Ascending aorta (tissue), 2 donors: ENCODE results near the gene BBX. TPM values are rescaled to one million over a fixed set of nuclear protein-coding genes. Genes with fewer than 3 reads are reported as not detected.

Experiments used
- DNase-seq, 2 donors: peaks; one replicate each; pipeline ENCODE4 v3.0.0-alpha.2; 2019; ENCODE audit warnings: low spot score in 2 of 2
- H3K27ac ChIP-seq, 2 donors: fragments of 200-600 bp; sonication (generic); one replicate each; pipeline ENCODE4 v1.5.1; 2016 to 2017; ENCODE audit warnings: mild to moderate bottlenecking in 1 of 2
- H3K27me3 ChIP-seq: fragments of 200-600 bp; sonication (generic); one replicate; pipeline ENCODE4 v1.5.1; 2017
- H3K36me3 ChIP-seq, 2 donors: fragments of 200-600 bp; sonication (generic); one replicate each; pipeline ENCODE4 v1.5.1; 2016
- H3K4me1 ChIP-seq, 2 donors: fragments of 200-600 bp; sonication (generic); one replicate each; pipeline ENCODE4 v1.5.1; 2016 to 2017; ENCODE audit warnings: mild to moderate bottlenecking in 1 of 2
- H3K4me3 ChIP-seq, 2 donors: fragments of 200-600 bp; sonication (generic); one replicate each; pipeline ENCODE4 v1.5.1; 2016 to 2017; ENCODE audit warnings: mild to moderate bottlenecking in 1 of 2
- H3K9me3 ChIP-seq, 2 donors: fragments of 200-600 bp; sonication (generic); one replicate each; pipeline ENCODE4 v1.5.1; 2016
- CTCF ChIP-seq, 3 experiments: fragments of 200-600 bp in 2 of 3; fragments of 450-650 bp in 1 of 3; sonication (generic) in 2 of 3; IDR thresholded peaks; one replicate each; pipeline ENCODE4 v1.5.1; 2016 to 2019; ENCODE audit warnings: antibody characterized with exemption in 3 of 3, mild to moderate bottlenecking in 1 of 3, moderate library complexity in 1 of 3
- intact Hi-C: fragments of 100-400 bp; cut with DNase I; formaldehyde crosslinking; loops from one replicate; pipeline ENCODE4 v1.15.1; 2023
- total RNA-seq: library from RNA; depleted of rRNA; stranded (reverse); fragments of >200 nt; gene quantifications from one replicate; pipeline ENCODE4 v1.1.0, GENCODE V29; 2016

The BBX gene
- total RNA-seq, 1 donor from 2014 or later, result 18.0 TPM

GRCh38 chr3:107841831-107842230 lies 319.1 kb downstream of the BBX start:
- no peak overlapping the region for H3K27ac ChIP-seq
- H3K36me3 ChIP-seq, result no peaks in the 10 kb centered on the region
- H3K4me3 ChIP-seq, result no peak overlapping the region
- no peaks in the 10 kb centered on the region for H3K9me3 ChIP-seq
- no peaks in the 10 kb centered on the region for H3K27me3 ChIP-seq
- no peak for DNase-seq
- intact Hi-C loops, result loop anchor here (5.0 kb wide), 1 partner anchor 45 kb away; no protein-coding TSS in a partner anchor
- no peak for TF ChIP-seq CTCF (IDR thresholded peaks at IDR 0.05)
- H3K4me1 ChIP-seq, result no peaks in the 10 kb centered on the region

GRCh38 chr3:107842940-107843339 lies 320.2 kb downstream of the BBX start:
- intact Hi-C loops, result loop anchor here (5.0 kb wide), 1 partner anchor 46 kb away; no protein-coding TSS in a partner anchor

GRCh38 chr3:107845380-107846278 lies 322.9 kb downstream of the BBX start:
- Histone ChIP-seq H3K4me3 (no peak overlapping the region), H3K27me3 (no peaks in the 10 kb centered on the region), H3K27ac (no peak overlapping the region), H3K4me1 (no peaks in the 10 kb centered on the region), H3K36me3 (no peaks in the 10 kb centered on the region), H3K9me3 (no peaks in the 10 kb centered on the region)
- intact Hi-C loops, result loop anchor here (1.0 to 5.0 kb wide), 2 partner anchors 92 to 183 kb away; no protein-coding TSS in a partner anchor
- no peak for TF ChIP-seq CTCF (IDR thresholded peaks at IDR 0.05)
- DNase-seq, result no peak

More at GRCh38 chr3:107842940-107843339, 320.2 kb downstream of the BBX start:
- no peak for DNase-seq
- Histone ChIP-seq H3K4me1 (no peaks in the 10 kb centered on the region), H3K4me3 (no peak overlapping the region), H3K27me3 (no peaks in the 10 kb centered on the region), H3K9me3 (no peaks in the 10 kb centered on the region), H3K36me3 (no peaks in the 10 kb centered on the region), H3K27ac (no peak overlapping the region)
- no peak for TF ChIP-seq CTCF (IDR thresholded peaks at IDR 0.05)

- H3K4me1 ChIP-seq, result no peaks in the 10 kb centered on the region
- DNase-seq, result peak in 1 of 2 donors; percentile 73
- H3K27ac ChIP-seq, result no peak overlapping the region
- TF ChIP-seq CTCF (IDR thresholded peaks at IDR 0.05), result peak; percentile 41 to 66 (median 55)
- H3K9me3 ChIP-seq, result no peaks in the 10 kb centered on the region
- H3K27me3 ChIP-seq, result no peaks in the 10 kb centered on the region
- no peaks in the 10 kb centered on the region for H3K36me3 ChIP-seq
- intact Hi-C loops, result loop anchor here (1.0 to 5.0 kb wide), 2 partner anchors 93 to 184 kb away; no protein-coding TSS in a partner anchor
- H3K4me3 ChIP-seq, result no peak overlapping the region
Observed at GRCh38 chr3:107846279-107846852, 323.6 kb downstream of the BBX start.

GRCh38 chr3:107847791-107848190 lies 325.0 kb downstream of the BBX start:
- intact Hi-C loops, result loop anchor here (5.0 kb wide), 1 partner anchor 185 kb away; no protein-coding TSS in a partner anchor
- no peak for DNase-seq
- H3K4me3 ChIP-seq, result no peak overlapping the region
- H3K27ac ChIP-seq, result no peak overlapping the region
- no peak for TF ChIP-seq CTCF (IDR thresholded peaks at IDR 0.05)
- no peaks in the 10 kb centered on the region for H3K36me3 ChIP-seq
- H3K27me3 ChIP-seq, result no peaks in the 10 kb centered on the region
- no peaks in the 10 kb centered on the region for H3K9me3 ChIP-seq
- no peaks in the 10 kb centered on the region for H3K4me1 ChIP-seq
